Measurements from ENCODE around the gene UNC13D. TPM values are rescaled to one million over a fixed set of nuclear protein-coding genes. Genes with fewer than 3 reads are reported as not detected.

Gene UNC13D
- total and polyA plus RNA-seq, 9 of the 15 experiments (the other 6 are each of a cell fraction or from before 2014, with no cell fraction given), result 0.86 to 244 (median 69.2) TPM

DNA sequence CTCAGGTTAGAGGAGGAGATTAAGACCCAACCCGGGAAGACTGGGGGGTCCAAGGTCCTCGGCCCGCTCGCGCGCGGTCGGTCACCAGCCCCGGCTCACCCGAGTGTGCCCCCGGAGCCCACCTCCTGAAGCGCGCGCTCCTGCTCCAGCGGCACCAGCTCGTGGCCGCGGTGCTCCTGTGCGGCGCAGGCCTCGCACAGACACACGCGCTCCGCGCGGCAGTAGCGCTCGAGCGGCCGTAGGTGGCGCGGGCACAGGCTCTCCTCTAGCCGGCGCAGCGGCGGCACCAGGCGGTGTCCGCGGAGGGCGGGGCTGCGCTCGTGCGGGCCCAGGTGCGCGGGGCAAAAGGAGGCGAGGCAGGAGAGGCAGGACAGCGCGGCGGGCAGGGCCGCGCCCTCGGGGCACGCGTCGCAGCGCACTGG is 33.6 kb upstream of the UNC13D start (continued):
- TF ChIP-seq DMBX1 (CRISPR knock-in tag; IDR thresholded peaks at IDR 0.05; ENCODE audit: borderline replicate concordance) (no peak), ERF (CRISPR knock-in tag; IDR thresholded peaks at IDR 0.05) (0 out of 2 replicates have a peak, but pooled peaks have one; percentile 18), HNRNPL (IDR thresholded peaks at IDR 0.05; ENCODE audit: low read depth, low read length) (peak; percentile 77), CREBBP (IDR thresholded peaks at IDR 0.05; ENCODE audit: low read depth, low read length) (no peak), CXXC5 (CRISPR knock-in tag; IDR thresholded peaks at IDR 0.05) (0 out of 2 replicates have a peak, but pooled peaks have one; percentile 24), RBFOX2 (IDR thresholded peaks at IDR 0.05; ENCODE audit: low read depth, low read length) (0 out of 2 replicates have a peak, but pooled peaks have one; percentile 16), NRF1 (conservative IDR thresholded peaks at IDR 0.05 in 1 of 2, IDR thresholded peaks at IDR 0.05 in 1 of 2) (peak; percentile 70 to 74), HNRNPLL (IDR thresholded peaks at IDR 0.05; ENCODE audit: low read depth, low read length, poor library complexity, severe bottlenecking) (peak; percentile 80), MAFG (tag; conservative IDR thresholded peaks at IDR 0.05) (no peak), SMAD4 (CRISPR knock-in tag; conservative IDR thresholded peaks at IDR 0.05) (0 out of 2 replicates have a peak, but pooled peaks have one; percentile 53), ATF7 (IDR thresholded peaks at IDR 0.05) (no peak), PHTF2 (CRISPR knock-in tag; IDR thresholded peaks at IDR 0.05) (no peak), SIX5 (IDR thresholded peaks at IDR 0.05; ENCODE audit: borderline replicate concordance in 1 of 2, insufficient read depth in 1 of 2, low read depth in 1 of 2, low read length in 2 of 2) (no peak), RAD21 (CRISPR knock-in tag; conservative IDR thresholded peaks at IDR 0.05 in 1 of 2, IDR thresholded peaks at IDR 0.05 in 1 of 2) (peak in 1 of 2 experiments; percentile 34; a peak in 2 of 4 replicates), NONO (IDR thresholded peaks at IDR 0.05; ENCODE audit: low read depth in 2 of 2, low read length in 1 of 2) (0 out of 4 replicates have a peak, but pooled peaks of 1 of the 2 experiments have one; percentile 13)
- TF ChIP-seq, protein P1, sequence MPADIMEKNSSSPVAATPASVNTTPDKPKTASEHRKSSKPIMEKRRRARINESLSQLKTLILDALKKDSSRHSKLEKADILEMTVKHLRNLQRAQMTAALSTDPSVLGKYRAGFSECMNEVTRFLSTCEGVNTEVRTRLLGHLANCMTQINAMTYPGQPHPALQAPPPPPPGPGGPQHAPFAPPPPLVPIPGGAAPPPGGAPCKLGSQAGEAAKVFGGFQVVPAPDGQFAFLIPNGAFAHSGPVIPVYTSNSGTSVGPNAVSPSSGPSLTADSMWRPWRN (IDR thresholded peaks at IDR 0.05; ENCODE audit: low read depth), result no peak
- TF ChIP-seq, protein P2, sequence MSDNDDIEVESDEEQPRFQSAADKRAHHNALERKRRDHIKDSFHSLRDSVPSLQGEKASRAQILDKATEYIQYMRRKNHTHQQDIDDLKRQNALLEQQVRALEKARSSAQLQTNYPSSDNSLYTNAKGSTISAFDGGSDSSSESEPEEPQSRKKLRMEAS (CRISPR knock-in tag; IDR thresholded peaks at IDR 0.05), result peak; percentile 7; the same call in 1 of the 2 replicates
- TF ChIP-seq, protein P3, sequence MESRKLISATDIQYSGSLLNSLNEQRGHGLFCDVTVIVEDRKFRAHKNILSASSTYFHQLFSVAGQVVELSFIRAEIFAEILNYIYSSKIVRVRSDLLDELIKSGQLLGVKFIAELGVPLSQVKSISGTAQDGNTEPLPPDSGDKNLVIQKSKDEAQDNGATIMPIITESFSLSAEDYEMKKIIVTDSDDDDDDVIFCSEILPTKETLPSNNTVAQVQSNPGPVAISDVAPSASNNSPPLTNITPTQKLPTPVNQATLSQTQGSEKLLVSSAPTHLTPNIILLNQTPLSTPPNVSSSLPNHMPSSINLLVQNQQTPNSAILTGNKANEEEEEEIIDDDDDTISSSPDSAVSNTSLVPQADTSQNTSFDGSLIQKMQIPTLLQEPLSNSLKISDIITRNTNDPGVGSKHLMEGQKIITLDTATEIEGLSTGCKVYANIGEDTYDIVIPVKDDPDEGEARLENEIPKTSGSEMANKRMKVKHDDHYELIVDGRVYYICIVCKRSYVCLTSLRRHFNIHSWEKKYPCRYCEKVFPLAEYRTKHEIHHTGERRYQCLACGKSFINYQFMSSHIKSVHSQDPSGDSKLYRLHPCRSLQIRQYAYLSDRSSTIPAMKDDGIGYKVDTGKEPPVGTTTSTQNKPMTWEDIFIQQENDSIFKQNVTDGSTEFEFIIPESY (CRISPR knock-in tag; IDR thresholded peaks at IDR 0.05), result peak; percentile 98
- TF ChIP-seq, protein P4, sequence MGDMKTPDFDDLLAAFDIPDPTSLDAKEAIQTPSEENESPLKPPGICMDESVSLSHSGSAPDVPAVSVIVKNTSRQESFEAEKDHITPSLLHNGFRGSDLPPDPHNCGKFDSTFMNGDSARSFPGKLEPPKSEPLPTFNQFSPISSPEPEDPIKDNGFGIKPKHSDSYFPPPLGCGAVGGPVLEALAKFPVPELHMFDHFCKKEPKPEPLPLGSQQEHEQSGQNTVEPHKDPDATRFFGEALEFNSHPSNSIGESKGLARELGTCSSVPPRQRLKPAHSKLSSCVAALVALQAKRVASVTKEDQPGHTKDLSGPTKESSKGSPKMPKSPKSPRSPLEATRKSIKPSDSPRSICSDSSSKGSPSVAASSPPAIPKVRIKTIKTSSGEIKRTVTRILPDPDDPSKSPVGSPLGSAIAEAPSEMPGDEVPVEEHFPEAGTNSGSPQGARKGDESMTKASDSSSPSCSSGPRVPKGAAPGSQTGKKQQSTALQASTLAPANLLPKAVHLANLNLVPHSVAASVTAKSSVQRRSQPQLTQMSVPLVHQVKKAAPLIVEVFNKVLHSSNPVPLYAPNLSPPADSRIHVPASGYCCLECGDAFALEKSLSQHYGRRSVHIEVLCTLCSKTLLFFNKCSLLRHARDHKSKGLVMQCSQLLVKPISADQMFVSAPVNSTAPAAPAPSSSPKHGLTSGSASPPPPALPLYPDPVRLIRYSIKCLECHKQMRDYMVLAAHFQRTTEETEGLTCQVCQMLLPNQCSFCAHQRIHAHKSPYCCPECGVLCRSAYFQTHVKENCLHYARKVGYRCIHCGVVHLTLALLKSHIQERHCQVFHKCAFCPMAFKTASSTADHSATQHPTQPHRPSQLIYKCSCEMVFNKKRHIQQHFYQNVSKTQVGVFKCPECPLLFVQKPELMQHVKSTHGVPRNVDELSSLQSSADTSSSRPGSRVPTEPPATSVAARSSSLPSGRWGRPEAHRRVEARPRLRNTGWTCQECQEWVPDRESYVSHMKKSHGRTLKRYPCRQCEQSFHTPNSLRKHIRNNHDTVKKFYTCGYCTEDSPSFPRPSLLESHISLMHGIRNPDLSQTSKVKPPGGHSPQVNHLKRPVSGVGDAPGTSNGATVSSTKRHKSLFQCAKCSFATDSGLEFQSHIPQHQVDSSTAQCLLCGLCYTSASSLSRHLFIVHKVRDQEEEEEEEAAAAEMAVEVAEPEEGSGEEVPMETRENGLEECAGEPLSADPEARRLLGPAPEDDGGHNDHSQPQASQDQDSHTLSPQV (IDR thresholded peaks at IDR 0.05), result peak; percentile 18; the same call in 1 of the 2 replicates
- TF ChIP-seq, protein P5, sequence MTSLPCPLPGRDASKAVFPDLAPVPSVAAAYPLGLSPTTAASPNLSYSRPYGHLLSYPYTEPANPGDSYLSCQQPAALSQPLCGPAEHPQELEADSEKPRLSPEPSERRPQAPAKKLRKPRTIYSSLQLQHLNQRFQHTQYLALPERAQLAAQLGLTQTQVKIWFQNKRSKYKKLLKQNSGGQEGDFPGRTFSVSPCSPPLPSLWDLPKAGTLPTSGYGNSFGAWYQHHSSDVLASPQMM (CRISPR knock-in tag; IDR thresholded peaks at IDR 0.05), result no peak
